ENCODE results near the gene C1S. TPM values are rescaled to one million over a fixed set of nuclear protein-coding genes. Genes with fewer than 3 reads are reported as not detected.

Gene C1S
- total and polyA plus RNA-seq, 9 of the 15 experiments (the other 6 are each of a cell fraction or from before 2014, with no cell fraction given): 0.08 to 0.84 (median 0.27) TPM

DNA sequence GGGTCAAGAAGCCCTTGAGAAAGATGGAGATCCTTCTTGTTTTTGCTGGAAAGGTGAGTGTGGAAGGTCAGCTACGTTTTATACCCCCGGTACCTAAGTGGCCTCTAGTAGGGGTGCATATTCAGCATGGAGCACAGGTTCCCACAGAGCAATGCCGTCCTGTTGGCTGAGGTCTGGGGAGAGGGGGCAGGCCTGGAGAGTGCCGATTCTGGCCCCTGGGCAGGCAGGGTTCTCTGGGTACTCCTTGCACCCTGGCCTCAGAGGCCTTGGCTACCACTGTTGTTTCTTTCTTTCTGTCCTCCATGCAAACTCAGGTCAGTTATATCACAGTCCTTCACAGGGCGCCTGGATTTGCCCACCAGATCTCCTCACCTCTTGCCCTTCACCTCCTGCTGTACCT is 59.6 kb downstream of the C1S start (continued):
- no peak for TF ChIP-seq ARID2 (IDR thresholded peaks at IDR 0.05)
- TF ChIP-seq, protein P1, sequence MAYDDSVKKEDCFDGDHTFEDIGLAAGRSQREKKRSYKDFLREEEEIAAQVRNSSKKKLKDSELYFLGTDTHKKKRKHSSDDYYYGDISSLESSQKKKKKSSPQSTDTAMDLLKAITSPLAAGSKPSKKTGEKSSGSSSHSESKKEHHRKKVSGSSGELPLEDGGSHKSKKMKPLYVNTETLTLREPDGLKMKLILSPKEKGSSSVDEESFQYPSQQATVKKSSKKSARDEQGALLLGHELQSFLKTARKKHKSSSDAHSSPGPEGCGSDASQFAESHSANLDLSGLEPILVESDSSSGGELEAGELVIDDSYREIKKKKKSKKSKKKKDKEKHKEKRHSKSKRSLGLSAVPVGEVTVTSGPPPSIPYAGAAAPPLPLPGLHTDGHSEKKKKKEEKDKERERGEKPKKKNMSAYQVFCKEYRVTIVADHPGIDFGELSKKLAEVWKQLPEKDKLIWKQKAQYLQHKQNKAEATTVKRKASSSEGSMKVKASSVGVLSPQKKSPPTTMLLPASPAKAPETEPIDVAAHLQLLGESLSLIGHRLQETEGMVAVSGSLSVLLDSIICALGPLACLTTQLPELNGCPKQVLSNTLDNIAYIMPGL (CRISPR knock-in tag; IDR thresholded peaks at IDR 0.05): no peak
- no peak for TF ChIP-seq CBFB (CRISPR knock-in tag; IDR thresholded peaks at IDR 0.05)

Small RNAs within 50 kb of the gene (small RNA-seq; reads per million reads assigned to genes)
- gene AC006512.1 (not detected), gene RNU6-485P (not detected)

Other genes with a start within 250 kb of the C1S start
Only the 7 nearest of the 22 such genes appear.
- 445 and 447 TPM in 2 replicates for gene PHB2, start 90.1 kb upstream of the C1S start, total RNA-seq (2014; rRNA removed)
- gene PHB2, start 90.1 kb upstream of the C1S start, total RNA-seq (2014; rRNA removed; fragmentation: Illumina TruSeq; extraction: Trizol): 245 and 293 TPM in 2 replicates
- gene PHB2, start 90.1 kb upstream of the C1S start, total RNA-seq (2015; rRNA removed; fragmentation: Illumina TruSeq; extraction: Trizol): 333 and 335 TPM in 2 replicates
- 345 and 377 TPM in 2 replicates for gene PHB2, start 90.1 kb upstream of the C1S start, total RNA-seq (2021)
- gene PHB2, start 90.1 kb upstream of the C1S start, polyA plus RNA-seq (2011; rRNA removed): 437 and 459 TPM in 2 replicates
- 428 and 468 TPM in 2 replicates for gene PHB2, start 90.1 kb upstream of the C1S start, polyA plus RNA-seq (2014; fragmentation: Illumina TruSeq; extraction: Trizol)
- gene PHB2, start 90.1 kb upstream of the C1S start, polyA plus RNA-seq (2014; fragmentation: Nextera tagmentation; extraction: Ambion mirVana): 100 to 1,000 TPM in 1 of 2 experiments, 10 to 100 TPM in 1; 73.6 to 123 TPM
- gene PHB2, start 90.1 kb upstream of the C1S start, polyA plus RNA-seq (2014; rRNA removed): 449 and 464 TPM in 2 replicates
- gene EMG1, start 89.8 kb upstream of the C1S start, total RNA-seq (2014; rRNA removed): 66.5 and 97.2 TPM in 2 replicates
- 82.7 and 85.9 TPM in 2 replicates for gene EMG1, start 89.8 kb upstream of the C1S start, total RNA-seq (2014; rRNA removed; fragmentation: Illumina TruSeq; extraction: Trizol)
- gene EMG1, start 89.8 kb upstream of the C1S start, total RNA-seq (2015; rRNA removed; fragmentation: Illumina TruSeq; extraction: Trizol): 66.9 and 75.1 TPM in 2 replicates
- gene EMG1, start 89.8 kb upstream of the C1S start, total RNA-seq (2021): 85.1 and 92.0 TPM in 2 replicates
- 71.4 and 92.5 TPM in 2 replicates for gene EMG1, start 89.8 kb upstream of the C1S start, polyA plus RNA-seq (2011; rRNA removed)
- gene EMG1, start 89.8 kb upstream of the C1S start, polyA plus RNA-seq (2014; fragmentation: Illumina TruSeq; extraction: Trizol): 99.2 and 121 TPM in 2 replicates
- gene EMG1, start 89.8 kb upstream of the C1S start, polyA plus RNA-seq (2014; fragmentation: Nextera tagmentation; extraction: Ambion mirVana): 100 to 1,000 TPM; 149 to 186 TPM
- gene EMG1, start 89.8 kb upstream of the C1S start, polyA plus RNA-seq (2014; rRNA removed): 107 and 112 TPM in 2 replicates
- 14.3 and 17.4 TPM in 2 replicates for gene LPCAT3, start 42.2 kb upstream of the C1S start, total RNA-seq (2014; rRNA removed)
- 22.2 and 22.4 TPM in 2 replicates for gene LPCAT3, start 42.2 kb upstream of the C1S start, total RNA-seq (2014; rRNA removed; fragmentation: Illumina TruSeq; extraction: Trizol)
- gene LPCAT3, start 42.2 kb upstream of the C1S start, total RNA-seq (2015; rRNA removed; fragmentation: Illumina TruSeq; extraction: Trizol): 23.0 and 25.3 TPM in 2 replicates
- 31.1 and 32.5 TPM in 2 replicates for gene LPCAT3, start 42.2 kb upstream of the C1S start, total RNA-seq (2021)
- gene LPCAT3, start 42.2 kb upstream of the C1S start, polyA plus RNA-seq (2011; rRNA removed): 47.0 and 52.5 TPM in 2 replicates
- 40.3 and 44.3 TPM in 2 replicates for gene LPCAT3, start 42.2 kb upstream of the C1S start, polyA plus RNA-seq (2014; fragmentation: Illumina TruSeq; extraction: Trizol)
- 1 to 10 TPM; 4.9 to 5.6 TPM for gene LPCAT3, start 42.2 kb upstream of the C1S start, polyA plus RNA-seq (2014; fragmentation: Nextera tagmentation; extraction: Ambion mirVana)
- 27.4 and 34.7 TPM in 2 replicates for gene LPCAT3, start 42.2 kb upstream of the C1S start, polyA plus RNA-seq (2014; rRNA removed)
- 0.16 and 1.0 TPM in 2 replicates for gene C1R, start 31.7 kb downstream of the C1S start, total RNA-seq (2014; rRNA removed)
- 0.13 and 0.33 TPM in 2 replicates for gene C1R, start 31.7 kb downstream of the C1S start, total RNA-seq (2014; rRNA removed; fragmentation: Illumina TruSeq; extraction: Trizol)
- 0.14 and 0.19 TPM in 2 replicates for gene C1R, start 31.7 kb downstream of the C1S start, total RNA-seq (2015; rRNA removed; fragmentation: Illumina TruSeq; extraction: Trizol)
- gene C1R, start 31.7 kb downstream of the C1S start, total RNA-seq (2021): 0.96 and 1.0 TPM in 2 replicates
- gene C1R, start 31.7 kb downstream of the C1S start, polyA plus RNA-seq (2011; rRNA removed): 0.33 and 0.81 TPM in 2 replicates
- 0.33 and 0.36 TPM in 2 replicates for gene C1R, start 31.7 kb downstream of the C1S start, polyA plus RNA-seq (2014; fragmentation: Illumina TruSeq; extraction: Trizol)
- gene C1R, start 31.7 kb downstream of the C1S start, polyA plus RNA-seq (2014; fragmentation: Nextera tagmentation; extraction: Ambion mirVana): under 1 TPM in 1 of 2 experiments, not detected in 1; 0.07 TPM
- gene C1R, start 31.7 kb downstream of the C1S start, polyA plus RNA-seq (2014; rRNA removed): 0.11 and 0.53 TPM in 2 replicates
- gene C1RL, start 48.5 kb downstream of the C1S start, total RNA-seq (2014; rRNA removed): 9.5 and 13.6 TPM in 2 replicates
- 3.6 and 5.4 TPM in 2 replicates for gene C1RL, start 48.5 kb downstream of the C1S start, total RNA-seq (2014; rRNA removed; fragmentation: Illumina TruSeq; extraction: Trizol)
- gene C1RL, start 48.5 kb downstream of the C1S start, total RNA-seq (2015; rRNA removed; fragmentation: Illumina TruSeq; extraction: Trizol): 7.6 and 8.0 TPM in 2 replicates
- 6.9 and 9.1 TPM in 2 replicates for gene C1RL, start 48.5 kb downstream of the C1S start, total RNA-seq (2021)
- 6.3 and 6.8 TPM in 2 replicates for gene C1RL, start 48.5 kb downstream of the C1S start, polyA plus RNA-seq (2011; rRNA removed)
- 7.3 and 8.8 TPM in 2 replicates for gene C1RL, start 48.5 kb downstream of the C1S start, polyA plus RNA-seq (2014; fragmentation: Illumina TruSeq; extraction: Trizol)
- gene C1RL, start 48.5 kb downstream of the C1S start, polyA plus RNA-seq (2014; fragmentation: Nextera tagmentation; extraction: Ambion mirVana): 1 to 10 TPM; 1.4 to 1.9 TPM
- gene C1RL, start 48.5 kb downstream of the C1S start, polyA plus RNA-seq (2014; rRNA removed): 10.7 and 13.7 TPM in 2 replicates
- gene RBP5, start 68.2 kb downstream of the C1S start, total RNA-seq (2014; rRNA removed): 8.6 and 10.6 TPM in 2 replicates
- 8.1 and 11.4 TPM in 2 replicates for gene RBP5, start 68.2 kb downstream of the C1S start, total RNA-seq (2014; rRNA removed; fragmentation: Illumina TruSeq; extraction: Trizol)
- 10.5 and 10.9 TPM in 2 replicates for gene RBP5, start 68.2 kb downstream of the C1S start, total RNA-seq (2015; rRNA removed; fragmentation: Illumina TruSeq; extraction: Trizol)
- gene RBP5, start 68.2 kb downstream of the C1S start, total RNA-seq (2021): 11.1 and 15.7 TPM in 2 replicates
- 9.1 and 12.0 TPM in 2 replicates for gene RBP5, start 68.2 kb downstream of the C1S start, polyA plus RNA-seq (2011; rRNA removed)
- gene RBP5, start 68.2 kb downstream of the C1S start, polyA plus RNA-seq (2014; fragmentation: Illumina TruSeq; extraction: Trizol): 18.7 and 22.1 TPM in 2 replicates
- 10 to 100 TPM; 12.1 to 22.5 TPM for gene RBP5, start 68.2 kb downstream of the C1S start, polyA plus RNA-seq (2014; fragmentation: Nextera tagmentation; extraction: Ambion mirVana)
- 12.2 and 12.5 TPM in 2 replicates for gene RBP5, start 68.2 kb downstream of the C1S start, polyA plus RNA-seq (2014; rRNA removed)
- 7.8 and 11.0 TPM in 2 replicates for gene CLSTN3, start 69.7 kb downstream of the C1S start, total RNA-seq (2014; rRNA removed)
- gene CLSTN3, start 69.7 kb downstream of the C1S start, total RNA-seq (2014; rRNA removed; fragmentation: Illumina TruSeq; extraction: Trizol): 6.2 and 6.8 TPM in 2 replicates
- gene CLSTN3, start 69.7 kb downstream of the C1S start, total RNA-seq (2015; rRNA removed; fragmentation: Illumina TruSeq; extraction: Trizol): 4.3 and 5.5 TPM in 2 replicates
- 14.7 and 18.5 TPM in 2 replicates for gene CLSTN3, start 69.7 kb downstream of the C1S start, total RNA-seq (2021)
- 23.2 and 27.0 TPM in 2 replicates for gene CLSTN3, start 69.7 kb downstream of the C1S start, polyA plus RNA-seq (2011; rRNA removed)
- gene CLSTN3, start 69.7 kb downstream of the C1S start, polyA plus RNA-seq (2014; fragmentation: Illumina TruSeq; extraction: Trizol): 11.9 and 14.3 TPM in 2 replicates
- under 1 TPM; 0.08 to 0.10 TPM for gene CLSTN3, start 69.7 kb downstream of the C1S start, polyA plus RNA-seq (2014; fragmentation: Nextera tagmentation; extraction: Ambion mirVana)
- gene CLSTN3, start 69.7 kb downstream of the C1S start, polyA plus RNA-seq (2014; rRNA removed): 11.2 and 17.6 TPM in 2 replicates

All from K562 (cell line).